ENCODE measurements around the gene CHD1L. TPM values are rescaled to one million over a fixed set of nuclear protein-coding genes. Genes with fewer than 3 reads are reported as not detected.
A peak's percentile ranks its signal among the peaks of the same experiment; 100 is the strongest.
"Not testable (repeated sequence)": the region's sequence is repeated elsewhere in the genome, so short reads cannot be mapped to it uniquely, and the experiment has no call there.

The CHD1L gene
- total RNA-seq, 2 donors from 2014 or later = 40.7 to 53.8 TPM

DNA sequence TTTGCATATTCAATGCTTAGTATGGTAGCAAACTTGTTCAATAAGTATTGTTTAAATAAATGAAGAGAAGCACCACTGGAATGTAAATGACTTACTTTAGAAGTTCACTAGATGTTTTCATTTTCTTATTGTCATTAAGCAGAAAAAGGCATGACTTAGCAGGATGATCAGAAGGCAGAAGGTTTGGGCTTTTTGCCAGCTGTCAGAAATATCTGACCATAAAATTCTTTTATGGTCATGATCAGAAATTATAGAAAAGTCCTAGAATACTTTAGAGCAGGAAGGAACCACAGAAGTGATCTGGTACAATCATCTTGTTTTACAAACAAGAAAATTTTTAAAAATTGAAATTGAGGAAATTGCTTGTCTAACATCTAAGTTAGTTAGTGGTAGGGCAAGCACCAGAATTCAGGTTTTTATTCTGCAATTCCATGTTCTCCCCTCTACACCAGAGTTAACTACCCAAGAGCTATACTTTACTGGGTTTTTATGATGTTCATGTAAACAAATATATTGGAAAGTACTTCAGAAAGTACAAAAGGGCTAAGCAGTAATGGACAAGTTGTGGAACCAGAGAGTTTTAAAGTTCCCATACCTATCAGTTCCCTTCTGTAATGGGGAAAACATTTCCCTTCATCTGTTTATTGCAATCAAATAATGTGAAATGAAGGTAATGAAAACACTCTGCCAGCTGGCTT, 27.5 kb upstream of the CHD1L start:
- no peaks in the 10 kb centered on the region for H3K36me3 Mint-ChIP-seq (ENCODE audit: insufficient read depth in 2 of 2)
- no peak for DNase-seq
- no peaks in the 10 kb centered on the region for H3K9me3 Mint-ChIP-seq
- ATAC-seq (replicated peaks in 1 of 2) = no peak
- peaks cover 5% of the 10 kb centered on the region for H3K4me1 Mint-ChIP-seq (ENCODE audit: low read depth)
- no peak overlapping the region for H3K27ac Mint-ChIP-seq
- no peaks in the 10 kb centered on the region for H3K27me3 Mint-ChIP-seq (ENCODE audit: low read depth)
- no peak overlapping the region for H3K4me3 Mint-ChIP-seq

DNA sequence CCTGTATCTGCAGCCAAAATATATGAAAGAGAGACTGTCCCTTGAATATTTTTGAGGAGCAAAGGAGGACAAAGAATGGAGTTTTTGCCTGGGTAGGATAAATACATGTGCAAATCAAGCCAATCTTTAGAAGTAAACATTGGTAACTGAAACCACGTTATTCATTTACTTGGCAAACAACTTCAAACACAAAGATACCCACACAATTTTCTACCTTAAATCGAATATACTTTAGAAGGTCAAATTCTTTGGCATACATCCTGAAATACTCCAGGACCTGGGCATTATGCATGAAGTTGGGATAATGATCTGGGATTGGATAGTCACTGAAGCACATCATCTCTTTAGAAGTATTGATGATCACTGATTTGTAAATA, 27.0 kb upstream of the CHD1L start:
- H3K36me3 Mint-ChIP-seq (ENCODE audit: insufficient read depth in 2 of 2) = no peaks in the 10 kb centered on the region
- no peak overlapping the region for H3K4me3 Mint-ChIP-seq
- no peak for DNase-seq
- H3K4me1 Mint-ChIP-seq (ENCODE audit: low read depth) = peaks cover 5% of the 10 kb centered on the region
- H3K9me3 Mint-ChIP-seq = no peaks in the 10 kb centered on the region
- H3K27ac Mint-ChIP-seq = no peak overlapping the region
- H3K27me3 Mint-ChIP-seq (ENCODE audit: low read depth) = no peaks in the 10 kb centered on the region
- no peak for ATAC-seq (replicated peaks in 1 of 2)

DNA sequence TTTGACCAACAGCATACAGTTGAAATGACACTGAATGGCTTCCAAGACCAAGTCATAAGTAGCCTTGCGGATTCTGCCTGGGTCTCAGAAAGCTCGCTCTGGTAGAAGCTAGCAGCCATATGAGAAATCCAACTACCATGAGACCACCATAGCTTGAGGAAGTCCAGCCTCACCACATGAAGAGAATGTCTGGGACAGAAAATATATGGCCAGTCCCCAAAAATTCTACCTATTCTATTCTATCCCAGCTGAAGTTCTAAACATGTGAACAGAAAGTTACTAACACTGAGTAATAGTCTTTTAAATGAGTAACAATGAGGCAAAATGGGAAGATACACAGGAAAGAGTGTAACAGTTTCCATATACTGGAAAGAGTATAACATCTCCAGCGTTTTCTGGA, 26.4 kb upstream of the CHD1L start:
- peak in 1 of 2 donors; percentile 33 for ATAC-seq (replicated peaks in 1 of 2)
- Mint-ChIP-seq H3K27me3 (ENCODE audit: low read depth) (no peaks in the 10 kb centered on the region), H3K36me3 (ENCODE audit: insufficient read depth in 2 of 2) (no peaks in the 10 kb centered on the region), H3K9me3 (no peaks in the 10 kb centered on the region), H3K4me1 (ENCODE audit: low read depth) (peaks cover 5% of the 10 kb centered on the region), H3K4me3 (no peak overlapping the region), H3K27ac (peak overlapping the region; percentile 12)
- no peak for DNase-seq

DNA sequence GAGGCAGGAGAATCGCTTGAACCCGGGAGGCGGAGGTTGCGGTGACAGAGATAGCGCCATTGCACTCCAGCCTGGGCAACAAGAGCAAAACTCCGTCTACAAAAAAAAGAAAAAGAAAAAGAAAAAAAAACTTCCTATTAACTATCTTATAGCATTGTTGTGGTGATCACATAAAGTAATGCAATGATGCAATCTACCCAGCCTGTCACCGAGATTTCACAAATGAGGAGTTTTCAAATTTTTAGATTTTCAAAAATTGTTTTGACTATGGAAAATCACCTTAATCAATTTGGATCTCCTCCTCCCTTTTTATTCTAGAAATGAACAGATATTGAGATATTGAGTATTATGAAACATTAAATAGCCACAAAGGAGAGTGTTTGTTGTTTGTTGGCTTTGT, 25.3 kb upstream of the CHD1L start:
- Mint-ChIP-seq H3K36me3 (ENCODE audit: insufficient read depth in 2 of 2) (no peaks in the 10 kb centered on the region), H3K27ac (no peak overlapping the region), H3K27me3 (ENCODE audit: low read depth) (no peaks in the 10 kb centered on the region), H3K9me3 (no peaks in the 10 kb centered on the region), H3K4me1 (ENCODE audit: low read depth) (peaks cover 5% of the 10 kb centered on the region), H3K4me3 (no peak overlapping the region)
- DNase-seq (no peak), ATAC-seq (replicated peaks in 1 of 2) (no peak)

DNA sequence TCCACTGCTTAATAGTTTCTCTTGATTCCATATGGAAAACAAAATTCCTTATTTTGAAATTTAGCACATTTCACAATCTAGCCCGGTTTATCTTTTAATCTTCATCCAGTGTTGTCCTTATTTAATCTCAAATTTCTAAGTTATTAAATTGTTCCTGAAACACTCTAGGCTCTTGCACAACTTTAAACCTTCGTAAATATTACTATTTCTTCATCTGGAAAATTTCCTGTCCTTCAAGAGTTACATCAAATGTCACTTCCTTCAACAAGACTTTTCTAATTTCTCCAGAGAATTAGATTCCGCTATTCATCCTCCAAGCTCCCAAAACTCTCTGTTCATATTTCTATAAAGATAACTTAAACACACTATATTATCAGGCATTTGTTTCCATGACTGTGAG, 23.9 kb upstream of the CHD1L start:
- Mint-ChIP-seq H3K36me3 (ENCODE audit: insufficient read depth in 2 of 2) (no peaks in the 10 kb centered on the region), H3K27ac (no peak overlapping the region)

DNA sequence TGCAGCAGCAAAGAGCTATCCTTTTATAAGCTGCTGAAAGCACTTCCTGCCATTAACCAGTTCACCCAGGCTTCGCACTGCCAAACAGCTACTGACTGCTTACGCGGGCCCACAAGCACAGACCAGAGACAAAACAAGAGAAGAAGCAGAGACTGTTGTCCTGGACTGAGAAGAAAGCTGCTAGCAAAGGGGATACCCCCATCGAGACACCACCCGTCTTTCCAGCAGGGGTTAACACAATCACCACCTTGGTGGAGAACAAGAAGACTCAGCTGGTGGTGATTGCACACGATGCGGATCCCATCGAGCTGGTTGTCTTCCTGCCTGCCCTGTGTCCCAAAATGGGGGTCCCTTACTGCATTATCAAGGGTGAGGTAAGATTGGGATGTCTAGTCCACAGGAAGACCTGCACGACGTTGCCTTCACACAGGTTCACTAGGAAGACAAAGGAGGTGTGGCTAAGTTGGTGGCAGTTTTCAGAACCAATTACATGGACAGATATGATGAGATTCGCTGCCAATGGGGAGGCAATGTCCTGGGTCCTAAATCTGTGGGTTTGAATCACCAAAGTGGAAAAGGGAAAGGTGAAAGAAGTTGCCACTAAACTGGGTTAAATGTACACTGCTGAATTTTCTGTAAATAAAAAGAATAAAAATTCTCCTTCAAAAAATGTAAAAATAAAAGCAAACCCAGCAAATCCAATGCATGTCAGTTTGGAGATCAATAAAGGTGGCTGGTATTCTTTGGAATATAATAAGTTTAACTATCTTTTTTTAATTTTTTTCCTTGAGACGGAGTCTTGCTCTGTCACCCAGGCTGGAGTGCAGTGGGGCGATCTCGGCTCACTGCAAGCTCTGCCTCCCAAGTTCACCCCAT, 18.5 kb upstream of the CHD1L start:
- Mint-ChIP-seq H3K9me3 (no peaks in the 10 kb centered on the region), H3K4me3 (no peak overlapping the region), H3K27ac (no peak overlapping the region), H3K27me3 (ENCODE audit: low read depth) (peaks cover 5% of the 10 kb centered on the region), H3K4me1 (ENCODE audit: low read depth) (peaks cover 24% of the 10 kb centered on the region), H3K36me3 (ENCODE audit: insufficient read depth in 2 of 2) (no peaks in the 10 kb centered on the region)
- ATAC-seq (replicated peaks in 1 of 2) = no peak
- DNase-seq = no peak

More for the DNA sequence above, 23.9 kb upstream of the CHD1L start:
- no peak overlapping the region for H3K4me3 Mint-ChIP-seq
- H3K4me1 Mint-ChIP-seq (ENCODE audit: low read depth) = peaks cover 5% of the 10 kb centered on the region
- peaks cover under 1% of the 10 kb centered on the region for H3K27me3 Mint-ChIP-seq (ENCODE audit: low read depth)
- no peaks in the 10 kb centered on the region for H3K9me3 Mint-ChIP-seq
- no peak for ATAC-seq (replicated peaks in 1 of 2)
- DNase-seq = no peak

DNA sequence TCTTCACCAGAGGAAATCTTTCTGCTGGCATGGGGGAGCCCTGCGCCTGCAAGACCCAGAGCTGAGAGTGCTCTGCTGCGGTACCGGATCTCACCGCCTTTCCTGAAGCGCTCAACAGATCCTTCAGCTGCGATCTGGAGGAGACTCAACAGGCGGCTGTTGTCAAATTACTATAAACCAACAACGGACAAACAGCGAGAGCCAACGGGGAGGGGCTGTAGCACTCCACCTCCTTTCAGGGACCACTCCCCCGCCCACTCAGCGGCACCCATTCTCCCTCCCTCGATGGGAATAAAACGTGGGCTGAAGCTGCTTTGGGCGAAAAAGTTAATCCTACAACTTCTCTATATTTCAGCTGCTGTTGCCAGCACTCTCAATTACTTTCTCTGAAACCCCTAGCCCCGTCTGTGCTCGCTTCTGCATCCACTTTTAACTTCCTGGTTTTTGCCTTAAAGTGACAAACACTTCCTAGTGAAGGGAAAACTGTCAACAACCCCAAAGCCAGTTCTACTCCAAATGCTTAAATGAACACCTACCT, 17.2 kb upstream of the CHD1L start, which contains the start of gene FMO5:
TSS of gene FMO5 (minus strand) at position 147 of the 538 bp plus-strand sequence. CDS start 310 bp downstream, outside the sequence.
- H3K36me3 Mint-ChIP-seq (ENCODE audit: insufficient read depth in 2 of 2) = no peaks in the 10 kb centered on the region
- H3K27ac Mint-ChIP-seq = peak within 1 kb of the TSS; percentile 89
- peaks cover 24% of the 10 kb centered on the region for H3K4me1 Mint-ChIP-seq (ENCODE audit: low read depth)

DNA sequence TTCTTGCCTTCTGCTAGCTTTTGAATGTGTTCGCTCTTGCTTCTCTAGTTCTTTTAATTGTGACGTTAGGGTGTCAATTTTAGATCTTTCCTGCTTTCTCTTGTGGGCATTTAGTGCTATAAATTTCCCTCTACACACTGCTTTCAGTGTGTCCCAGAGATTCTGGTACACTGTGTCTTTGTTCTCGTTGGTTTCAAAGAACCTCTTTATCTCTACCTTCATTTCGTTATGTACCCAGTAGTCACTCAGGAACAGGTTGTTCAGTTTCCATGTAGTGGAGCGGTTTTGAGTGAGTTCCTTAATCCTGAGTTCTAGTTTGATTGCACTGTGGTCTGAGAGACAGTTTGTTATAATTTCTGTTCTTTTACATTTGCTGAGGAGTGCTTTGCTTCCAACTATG, 11.5 kb upstream of the CHD1L start:
- H3K4me3 Mint-ChIP-seq; H3K4me1 Mint-ChIP-seq (ENCODE audit: low read depth); ATAC-seq (replicated peaks in 1 of 2); DNase-seq; H3K9me3 Mint-ChIP-seq; H3K27me3 Mint-ChIP-seq (ENCODE audit: low read depth); H3K36me3 Mint-ChIP-seq (ENCODE audit: insufficient read depth in 2 of 2); H3K27ac Mint-ChIP-seq: not testable (repeated sequence)

More for the DNA sequence above, 17.2 kb upstream of the CHD1L start, which contains the start of gene FMO5:
- ATAC-seq (replicated peaks in 1 of 2) (peak; percentile 96), DNase-seq (peak; percentile 43 to 50)
- H3K4me3 Mint-ChIP-seq = peak within 1 kb of the TSS; percentile 95 to 98
- H3K27me3 Mint-ChIP-seq (ENCODE audit: low read depth) = peaks cover 5% of the 10 kb centered on the region
- no peaks in the 10 kb centered on the region for H3K9me3 Mint-ChIP-seq

DNA sequence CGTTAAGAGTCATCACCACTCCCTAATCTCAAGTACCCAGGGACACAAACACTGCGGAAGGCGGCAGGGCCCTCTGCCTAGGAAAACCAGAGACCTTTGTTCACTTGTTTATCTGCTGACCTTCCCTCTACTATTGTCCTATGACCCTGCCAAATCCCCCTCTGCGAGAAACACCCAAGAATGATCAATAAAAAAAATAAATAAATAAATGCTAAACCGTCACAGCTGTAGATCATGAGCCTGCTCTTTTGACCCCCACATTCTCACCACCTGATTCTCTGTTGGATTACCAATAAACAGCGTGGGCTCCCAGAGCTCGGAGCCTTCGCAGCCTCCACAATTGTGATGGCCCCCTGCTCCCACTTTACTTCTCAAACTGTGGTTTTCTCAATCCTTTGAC, 8.6 kb upstream of the CHD1L start:
- H3K4me1 Mint-ChIP-seq (ENCODE audit: low read depth); H3K36me3 Mint-ChIP-seq (ENCODE audit: insufficient read depth in 2 of 2); DNase-seq; H3K9me3 Mint-ChIP-seq; ATAC-seq (replicated peaks in 1 of 2); H3K27ac Mint-ChIP-seq; H3K4me3 Mint-ChIP-seq; H3K27me3 Mint-ChIP-seq (ENCODE audit: low read depth): not testable (repeated sequence)

DNA sequence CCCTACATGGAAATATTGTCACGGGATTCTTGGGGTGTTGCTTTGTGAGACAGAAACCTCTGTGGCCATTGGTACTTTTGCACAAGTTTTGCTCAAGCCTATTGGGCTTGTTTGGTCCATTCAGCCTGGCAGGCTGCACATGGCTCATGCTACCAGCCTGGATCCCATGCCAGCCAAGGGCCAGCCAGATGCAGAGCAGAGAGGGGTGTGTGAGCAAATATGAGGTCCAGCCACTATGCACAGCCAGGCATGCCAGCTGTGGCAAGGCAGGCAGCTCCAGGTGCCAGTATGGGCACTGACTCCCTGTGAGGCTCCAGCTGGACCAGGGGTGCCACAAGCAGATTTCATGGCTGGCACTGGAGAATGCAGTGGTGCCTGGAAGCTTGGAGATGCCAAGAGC, 6.7 kb upstream of the CHD1L start:
- H3K9me3 Mint-ChIP-seq = no peaks in the 10 kb centered on the region

DNA sequence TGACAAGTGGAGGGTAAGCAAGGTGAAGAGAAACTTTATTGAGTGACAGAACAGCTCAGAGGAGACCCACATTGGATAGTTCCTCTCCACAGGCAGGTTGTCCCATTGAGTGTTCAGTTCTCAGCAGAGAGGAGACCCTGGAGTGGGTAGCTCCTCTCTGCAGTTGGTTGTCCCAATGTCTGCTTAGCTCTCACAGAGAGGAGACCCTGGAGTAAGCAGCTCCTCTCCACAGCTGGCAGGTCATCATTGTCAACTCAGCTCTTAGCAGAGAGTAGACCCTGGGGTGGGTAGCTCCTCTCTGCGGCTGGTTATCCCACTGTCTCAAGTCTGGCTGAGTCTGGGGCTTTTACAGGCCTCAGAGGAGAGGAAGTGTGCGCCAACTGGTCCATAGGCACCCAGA, 6.0 kb upstream of the CHD1L start:
- Mint-ChIP-seq H3K27ac (no peak overlapping the region), H3K27me3 (ENCODE audit: low read depth) (no peaks in the 10 kb centered on the region), H3K36me3 (ENCODE audit: insufficient read depth in 2 of 2) (no peaks in the 10 kb centered on the region), H3K4me1 (ENCODE audit: low read depth) (no peaks in the 10 kb centered on the region), H3K4me3 (no peak overlapping the region), H3K9me3 (no peaks in the 10 kb centered on the region)
- ATAC-seq (replicated peaks in 1 of 2) (no peak), DNase-seq (no peak)

More for the DNA sequence above, 6.7 kb upstream of the CHD1L start:
- ATAC-seq (replicated peaks in 1 of 2) = no peak
- H3K4me1 Mint-ChIP-seq (ENCODE audit: low read depth) = no peaks in the 10 kb centered on the region
- H3K27me3 Mint-ChIP-seq (ENCODE audit: low read depth) = no peaks in the 10 kb centered on the region
- DNase-seq = no peak
- H3K4me3 Mint-ChIP-seq = no peak overlapping the region
- no peaks in the 10 kb centered on the region for H3K36me3 Mint-ChIP-seq (ENCODE audit: insufficient read depth in 2 of 2)
- H3K27ac Mint-ChIP-seq = no peak overlapping the region

DNA sequence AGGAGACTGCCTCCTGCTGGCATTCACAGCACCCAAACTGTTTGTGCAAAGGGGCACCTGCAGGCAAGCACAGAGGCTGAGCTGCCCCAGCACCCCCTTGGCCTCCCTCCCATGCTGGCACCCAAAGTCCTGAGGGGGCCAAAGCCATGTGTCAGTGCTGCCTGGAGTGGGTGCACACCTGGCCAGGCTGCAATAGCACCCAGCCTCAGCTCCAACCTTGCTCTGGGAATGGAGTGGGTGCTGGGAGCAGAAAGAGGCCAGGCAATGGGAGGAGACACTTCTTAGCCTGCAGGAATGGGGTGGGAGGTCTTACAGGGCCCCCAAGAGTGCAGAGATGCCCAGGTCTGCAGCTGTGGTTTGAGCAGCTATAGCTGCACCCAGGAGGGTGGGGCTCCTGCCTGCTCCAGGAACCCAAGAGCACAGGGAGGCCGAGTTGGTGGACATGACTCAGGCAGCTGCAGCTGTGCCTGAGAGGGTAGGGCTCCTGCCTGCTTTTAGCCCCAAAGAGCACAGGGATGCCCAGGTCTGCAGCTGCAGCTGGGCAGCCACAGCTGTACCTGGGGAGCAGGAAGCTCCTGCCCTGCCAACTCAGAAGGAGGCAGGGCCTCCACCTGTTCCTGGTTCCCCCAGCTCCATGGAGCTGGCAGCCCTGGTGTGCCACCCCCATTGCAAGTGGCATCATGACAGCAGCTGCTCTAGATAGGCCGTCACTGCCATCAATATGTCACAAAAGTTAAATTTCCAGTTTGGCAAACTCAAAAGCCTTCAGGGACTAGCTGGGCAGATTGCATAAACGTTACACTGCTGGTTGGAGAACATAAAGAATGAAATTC, 5.3 kb upstream of the CHD1L start:
- DNase-seq = no peak
- Mint-ChIP-seq H3K27me3 (ENCODE audit: low read depth) (no peaks in the 10 kb centered on the region), H3K4me1 (ENCODE audit: low read depth) (peaks cover 3% of the 10 kb centered on the region), H3K4me3 (no peak overlapping the region), H3K27ac (no peak overlapping the region), H3K36me3 (ENCODE audit: insufficient read depth in 2 of 2) (no peaks in the 10 kb centered on the region), H3K9me3 (no peaks in the 10 kb centered on the region)
- ATAC-seq (replicated peaks in 1 of 2) = no peak

Measured in activated T-cell treated with anti-CD3 and anti-CD28 coated beads, Interleukin-2, amount 50 U/mL, for 72 hours (primary cell).